Activated T-helper 1 cell treated with Interleukin-2 at 50 U/mL for 16 hours (primary cell): ENCODE measurements around the gene SRGAP2B.
"Not testable (repeated sequence)": the region's sequence is repeated elsewhere in the genome, so short reads cannot be mapped to it uniquely, and the experiment has no call there.

Source experiments
- DNase-seq: peaks from one replicate; pipeline ENCODE4 v3.0.0-alpha.2; 2020; ENCODE audit warnings: low read depth

The SRGAP2B gene

DNA sequence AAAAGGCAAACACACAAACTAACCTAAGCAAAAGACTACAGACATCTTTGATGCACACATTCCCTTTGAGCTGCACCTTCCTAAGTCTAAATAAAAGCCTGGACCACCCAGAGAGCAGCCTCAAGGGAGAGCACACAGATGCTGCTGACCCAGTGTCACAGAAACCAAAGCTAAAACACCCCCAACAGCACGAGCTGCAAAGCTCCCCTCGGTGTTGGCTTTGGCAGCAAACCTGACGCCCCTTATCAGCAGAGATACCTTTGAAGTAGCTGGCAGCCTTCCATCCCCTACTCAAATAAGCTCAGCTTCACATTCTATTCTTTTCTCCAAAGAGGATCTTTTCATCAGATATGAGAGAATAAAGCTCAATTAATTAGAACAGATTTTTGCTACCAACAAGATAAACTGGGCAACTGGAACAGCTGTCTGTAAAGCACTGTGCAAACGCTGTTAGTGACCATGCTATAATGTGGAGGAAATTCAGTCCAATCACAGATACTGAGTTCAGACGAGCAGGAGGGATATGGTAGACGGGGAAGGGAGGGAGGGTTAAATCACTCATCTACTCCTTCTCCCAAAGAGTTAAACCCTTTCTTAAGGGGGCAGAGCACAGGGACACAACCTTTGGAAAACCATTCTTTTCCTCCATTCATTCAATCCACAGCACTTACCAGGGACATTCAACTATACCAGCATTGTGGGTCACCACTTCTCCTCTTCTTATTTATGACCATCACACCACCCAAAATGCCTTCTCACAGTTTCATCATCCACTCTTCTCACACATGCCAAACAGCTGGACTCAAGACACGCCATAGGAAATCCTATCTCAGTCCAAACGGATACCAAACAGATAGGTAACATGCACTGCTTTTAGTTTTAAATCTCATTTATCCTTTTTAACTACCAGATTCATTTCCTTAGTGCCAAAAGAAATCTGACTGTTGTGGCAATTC, 148.3 kb downstream of the SRGAP2B start:
- DNase-seq, result not testable (repeated sequence)

DNA sequence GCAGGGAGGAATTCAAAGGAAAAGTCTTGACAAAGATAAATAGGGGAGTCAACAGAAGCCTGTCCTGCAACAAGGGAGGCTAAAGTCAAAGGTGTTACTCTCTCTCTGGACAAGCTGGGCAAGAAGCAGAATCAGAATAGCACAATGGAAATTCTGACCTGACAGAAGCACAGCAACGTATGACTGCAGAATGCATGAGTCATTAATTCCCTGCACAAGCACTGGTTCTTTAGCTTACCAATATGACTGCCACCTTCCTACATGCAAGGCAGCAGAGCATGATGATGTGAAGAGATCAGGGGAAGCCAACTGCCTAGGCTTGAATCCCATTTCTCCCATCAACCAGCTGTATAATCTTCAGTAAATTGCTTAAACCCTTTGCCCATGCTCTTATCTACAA, 153.4 kb downstream of the SRGAP2B start:
- not testable (repeated sequence) for DNase-seq

DNA sequence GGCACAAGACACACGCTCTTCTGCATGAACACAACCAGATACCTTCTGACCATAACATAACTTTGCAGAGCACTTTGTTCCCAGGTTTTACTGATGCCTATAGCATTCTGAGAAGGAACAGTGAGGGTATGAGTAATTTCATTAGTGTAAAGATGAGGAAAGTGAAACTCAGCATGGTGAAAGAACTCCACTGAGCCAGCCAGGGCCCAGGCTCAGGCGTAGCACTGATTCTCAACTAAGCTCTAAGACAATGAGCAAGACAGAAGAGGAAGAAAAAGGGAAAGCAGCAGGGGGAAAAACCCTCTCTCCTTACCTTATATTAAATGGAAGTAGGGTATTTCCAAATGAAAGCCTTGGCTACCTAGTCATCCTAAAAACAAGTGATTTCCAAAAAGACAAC, 155.1 kb downstream of the SRGAP2B start:
- not testable (repeated sequence) for DNase-seq

DNA sequence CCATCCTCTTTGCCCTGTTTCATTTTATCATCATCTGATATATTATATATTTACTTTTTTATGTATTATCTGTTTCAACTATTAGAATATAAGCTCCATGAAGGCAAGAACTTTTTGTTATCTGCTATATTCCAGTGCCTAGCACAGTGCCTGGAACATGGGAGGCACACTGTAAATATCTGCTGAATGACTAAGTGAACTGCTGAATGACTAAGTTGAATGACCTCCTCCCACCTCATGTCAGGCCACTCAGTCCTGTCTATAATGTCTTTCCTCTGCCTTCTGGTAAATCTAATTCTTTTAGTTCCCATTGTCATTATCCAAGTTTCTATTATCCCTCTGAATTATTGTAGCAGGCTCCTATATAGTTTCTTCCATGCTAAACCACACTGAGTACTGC, 156.5 kb downstream of the SRGAP2B start:
- not testable (repeated sequence) for DNase-seq

DNA sequence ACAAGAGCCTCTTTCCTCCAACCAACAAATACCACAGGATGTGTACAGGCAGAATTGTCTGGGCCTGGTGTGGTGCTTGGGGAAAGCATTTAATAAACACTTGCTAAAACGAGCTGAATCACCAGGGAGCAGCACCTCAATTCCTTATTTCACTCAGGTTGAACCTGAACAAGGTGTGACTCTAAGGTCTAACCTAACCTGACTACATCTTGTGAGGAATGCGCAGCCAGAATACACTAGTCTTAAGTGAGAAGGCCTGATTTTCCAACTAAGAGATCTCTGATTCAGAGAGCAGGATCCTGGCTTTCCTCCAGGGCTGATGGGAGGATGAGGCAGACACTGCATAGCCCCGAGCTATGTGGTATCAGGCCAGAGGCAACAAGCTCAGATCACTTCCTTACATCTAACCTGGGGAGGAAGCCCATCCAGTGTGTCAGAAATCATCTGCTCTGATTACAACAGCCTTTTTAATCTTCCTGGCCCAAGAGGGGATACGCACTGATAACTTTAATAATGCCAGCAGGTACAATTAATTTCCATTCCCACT, 158.9 kb downstream of the SRGAP2B start:
- DNase-seq, result not testable (repeated sequence)

DNA sequence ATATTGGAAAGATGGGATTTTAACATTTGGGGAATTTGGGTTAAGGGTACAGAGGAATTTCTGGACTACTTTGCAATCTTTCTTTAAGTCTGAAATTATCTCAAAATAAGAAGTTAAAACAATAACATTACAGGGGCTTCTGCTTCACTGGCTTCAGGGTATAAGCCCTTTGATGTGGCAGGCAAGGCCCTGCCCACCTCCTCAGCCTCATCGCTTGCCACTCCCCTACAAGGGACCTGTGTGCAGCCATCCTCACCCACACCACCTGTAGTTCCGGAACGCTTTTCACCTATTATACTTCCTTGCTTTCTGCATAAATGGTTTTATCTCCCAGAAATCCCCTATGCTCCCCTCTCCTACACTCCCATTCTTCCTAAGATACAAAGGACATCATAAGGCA, 159.8 kb downstream of the SRGAP2B start:
- DNase-seq, result not testable (repeated sequence)

DNA sequence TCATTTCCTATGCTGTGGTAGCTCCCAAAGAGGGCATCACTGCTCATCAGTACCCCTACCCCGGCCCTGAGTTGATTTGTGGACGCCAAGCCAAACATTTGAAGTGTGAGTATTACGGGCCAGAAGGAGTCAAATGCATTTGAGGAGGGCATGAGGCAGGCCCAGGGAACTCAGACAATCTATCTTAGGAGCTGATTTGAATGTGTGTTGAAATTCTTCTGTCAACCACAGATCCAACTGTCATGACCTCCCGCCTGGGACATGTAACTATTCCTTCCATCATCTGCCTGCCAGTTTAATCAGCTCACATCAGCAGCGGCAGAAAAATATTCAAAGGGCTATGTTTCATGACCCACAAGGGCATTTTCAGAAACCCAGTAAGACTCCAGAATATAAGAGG, 162.1 kb downstream of the SRGAP2B start:
- not testable (repeated sequence) for DNase-seq

DNA sequence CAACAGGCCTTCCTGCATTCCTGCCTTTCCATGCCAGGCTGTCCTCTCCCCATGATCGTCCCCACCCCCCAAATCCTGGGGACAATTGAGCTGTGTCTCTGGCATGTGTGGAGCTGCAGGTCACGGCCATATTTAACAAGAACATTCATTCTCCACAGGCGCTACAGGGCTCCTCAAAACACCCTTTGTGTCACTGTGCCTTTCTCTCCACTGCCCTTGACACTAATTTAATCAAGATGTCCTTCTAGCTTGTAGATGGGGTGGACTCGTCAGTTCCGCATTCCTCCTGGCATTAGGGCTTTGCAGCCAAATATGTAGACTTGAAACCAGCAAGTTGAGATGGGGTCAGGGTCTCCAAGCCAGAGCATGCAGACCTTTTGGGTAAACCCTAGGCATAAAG, 163.0 kb downstream of the SRGAP2B start:
- DNase-seq, result not testable (repeated sequence)

DNA sequence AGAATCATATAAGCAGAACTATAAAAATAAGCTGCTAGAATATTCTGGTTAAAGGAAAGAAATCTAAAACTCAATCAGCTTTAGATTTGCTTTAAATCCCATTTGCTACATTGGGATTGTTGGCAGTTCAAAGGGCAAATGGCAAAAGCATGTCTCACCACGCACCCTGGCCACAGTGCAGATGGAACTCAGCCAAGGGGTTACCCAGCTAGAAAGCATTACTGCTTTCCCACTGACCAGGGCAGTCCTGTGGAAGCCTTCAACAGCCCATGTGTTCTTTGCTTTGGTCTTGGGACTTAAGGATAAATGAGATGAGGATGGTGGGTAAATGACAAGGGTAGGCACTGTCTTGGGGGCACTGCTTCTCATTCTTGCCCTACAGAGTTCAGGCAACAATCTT, 163.6 kb downstream of the SRGAP2B start:
- not testable (repeated sequence) for DNase-seq

DNA sequence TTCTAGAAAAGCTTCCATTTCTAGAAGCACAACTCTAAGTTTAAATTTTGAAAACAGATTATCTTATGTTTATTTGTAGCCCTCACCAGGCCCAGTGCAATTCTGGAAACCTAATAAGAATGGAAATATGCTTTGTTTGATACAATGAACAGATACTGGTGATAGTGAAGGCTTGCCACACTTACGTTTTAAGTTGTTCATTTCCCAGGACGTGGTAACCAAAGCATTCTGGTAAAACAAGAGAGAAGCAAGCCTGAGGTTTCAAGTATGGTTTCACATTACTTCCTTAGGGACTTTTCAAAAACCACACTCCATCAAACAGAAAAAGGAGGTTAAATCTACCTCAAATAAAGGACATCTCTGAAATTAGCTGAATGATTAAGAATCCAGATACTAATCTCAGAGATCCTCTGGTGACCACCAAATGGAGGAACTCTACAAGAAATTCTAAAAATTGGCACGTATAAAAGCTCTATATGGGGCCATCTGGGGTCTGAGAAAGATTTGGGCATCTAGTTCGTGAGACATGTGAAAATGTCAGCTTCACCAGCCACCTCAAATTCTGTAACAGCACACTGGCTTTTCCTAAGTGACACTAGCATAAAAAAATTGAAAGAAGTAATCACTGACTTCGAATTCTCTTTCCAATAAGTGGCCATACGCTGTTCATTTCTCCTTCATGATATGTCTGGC, 164.9 kb downstream of the SRGAP2B start:
- not testable (repeated sequence) for DNase-seq

DNA sequence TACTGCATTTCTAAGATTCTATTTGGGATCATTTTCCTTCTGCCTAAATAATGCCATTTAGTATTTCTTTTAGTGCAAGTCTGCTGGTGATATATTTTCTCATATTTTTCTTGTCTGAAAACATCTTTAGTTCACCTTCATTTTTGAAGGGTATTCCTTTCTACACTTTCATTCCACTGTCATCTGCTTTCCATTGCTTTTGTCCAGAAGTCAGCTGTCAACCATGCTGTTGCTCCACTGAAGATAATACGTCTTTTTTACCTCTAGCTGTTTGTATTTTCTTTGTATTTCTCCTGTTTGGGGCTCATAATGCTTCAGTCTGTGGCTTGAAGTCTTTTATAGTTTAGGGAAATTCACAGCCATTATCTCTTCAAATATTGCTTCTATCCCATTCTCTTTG, 167.8 kb downstream of the SRGAP2B start:
- DNase-seq, result not testable (repeated sequence)

DNA sequence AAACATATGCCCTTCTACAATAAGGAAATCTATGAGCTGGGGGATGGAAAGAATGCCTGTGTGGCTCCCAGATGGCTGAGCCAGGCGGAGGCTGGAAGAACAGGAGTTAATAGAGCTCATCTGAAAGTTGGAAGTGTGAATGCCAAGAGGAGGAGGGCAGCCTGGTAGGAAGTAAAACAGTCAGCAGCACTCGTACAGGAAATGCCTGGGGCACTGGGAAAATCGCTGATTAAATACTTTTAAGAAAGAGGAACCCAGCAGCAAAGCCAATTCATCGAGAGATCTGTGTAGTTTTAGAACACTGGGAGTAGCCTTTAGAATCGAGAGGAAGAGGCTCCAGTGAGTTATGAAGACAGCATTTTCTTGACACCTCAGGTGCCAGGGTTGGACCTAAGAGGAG, 171.5 kb downstream of the SRGAP2B start:
- not testable (repeated sequence) for DNase-seq

DNA sequence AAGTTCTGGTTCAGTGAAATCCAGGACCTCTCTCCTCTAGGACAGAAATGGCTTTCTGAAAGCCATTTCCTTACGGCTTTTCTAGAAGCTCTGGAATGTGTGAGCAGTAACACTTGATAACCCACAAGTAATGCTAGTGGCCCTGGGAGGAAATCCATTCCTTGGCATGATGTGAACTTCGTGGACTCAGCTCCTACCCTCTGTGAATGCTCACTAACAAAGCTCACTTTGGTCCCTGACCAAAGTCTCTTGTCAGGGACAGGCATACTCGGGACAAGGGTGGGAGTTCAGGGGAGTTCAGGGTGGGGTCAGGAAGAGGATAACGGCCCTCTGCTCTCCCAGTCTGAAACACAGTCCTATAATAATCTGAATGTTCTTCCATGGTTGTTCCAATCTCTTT, 172.3 kb downstream of the SRGAP2B start:
- not testable (repeated sequence) for DNase-seq

DNA sequence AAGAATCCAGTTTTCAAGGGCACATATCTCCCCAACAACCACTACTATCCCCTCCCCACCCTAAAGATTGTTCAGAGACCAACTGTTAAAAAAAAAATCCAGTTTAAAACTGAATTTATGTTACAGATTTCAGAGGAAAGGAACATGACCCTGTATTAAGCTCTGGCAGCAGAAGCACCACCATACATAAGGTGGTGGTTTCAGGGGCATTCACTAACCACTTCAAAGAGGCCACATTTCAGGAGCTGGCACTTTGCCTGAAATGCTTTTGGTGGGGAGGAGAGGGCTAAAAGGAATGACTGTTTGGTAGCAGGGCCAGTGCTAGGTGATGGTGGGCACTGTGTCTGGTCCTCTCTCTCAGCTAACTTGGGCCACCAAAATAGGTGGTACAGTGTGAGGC, 176.0 kb downstream of the SRGAP2B start:
- not testable (repeated sequence) for DNase-seq

DNA sequence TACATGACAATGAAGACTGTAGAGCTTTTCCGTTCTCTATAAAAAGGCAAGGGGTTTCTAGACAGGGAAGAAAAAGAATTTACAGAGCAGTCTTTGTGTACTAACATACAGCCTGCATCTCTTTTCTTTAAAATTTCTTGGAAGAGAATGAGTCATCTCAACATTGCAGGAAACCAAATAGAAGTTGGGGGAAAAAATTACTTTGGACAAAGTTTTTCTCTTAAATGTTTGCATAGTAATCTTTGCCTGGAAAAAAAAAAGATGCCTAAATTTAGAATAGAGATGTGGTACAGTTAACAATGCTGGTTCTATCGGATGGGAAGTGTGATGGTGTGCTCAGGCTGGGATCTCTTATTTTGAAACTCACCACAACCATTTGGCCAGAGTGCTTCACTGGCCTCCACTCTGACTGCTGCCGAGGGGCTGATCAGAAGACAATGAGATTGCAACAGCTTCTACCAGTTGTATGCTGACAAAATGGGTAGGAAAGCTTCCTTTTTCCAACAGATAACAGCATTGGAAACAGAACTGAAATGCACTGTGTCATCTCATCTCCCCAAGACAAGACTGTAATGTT, 177.0 kb downstream of the SRGAP2B start:
- not testable (repeated sequence) for DNase-seq

DNA sequence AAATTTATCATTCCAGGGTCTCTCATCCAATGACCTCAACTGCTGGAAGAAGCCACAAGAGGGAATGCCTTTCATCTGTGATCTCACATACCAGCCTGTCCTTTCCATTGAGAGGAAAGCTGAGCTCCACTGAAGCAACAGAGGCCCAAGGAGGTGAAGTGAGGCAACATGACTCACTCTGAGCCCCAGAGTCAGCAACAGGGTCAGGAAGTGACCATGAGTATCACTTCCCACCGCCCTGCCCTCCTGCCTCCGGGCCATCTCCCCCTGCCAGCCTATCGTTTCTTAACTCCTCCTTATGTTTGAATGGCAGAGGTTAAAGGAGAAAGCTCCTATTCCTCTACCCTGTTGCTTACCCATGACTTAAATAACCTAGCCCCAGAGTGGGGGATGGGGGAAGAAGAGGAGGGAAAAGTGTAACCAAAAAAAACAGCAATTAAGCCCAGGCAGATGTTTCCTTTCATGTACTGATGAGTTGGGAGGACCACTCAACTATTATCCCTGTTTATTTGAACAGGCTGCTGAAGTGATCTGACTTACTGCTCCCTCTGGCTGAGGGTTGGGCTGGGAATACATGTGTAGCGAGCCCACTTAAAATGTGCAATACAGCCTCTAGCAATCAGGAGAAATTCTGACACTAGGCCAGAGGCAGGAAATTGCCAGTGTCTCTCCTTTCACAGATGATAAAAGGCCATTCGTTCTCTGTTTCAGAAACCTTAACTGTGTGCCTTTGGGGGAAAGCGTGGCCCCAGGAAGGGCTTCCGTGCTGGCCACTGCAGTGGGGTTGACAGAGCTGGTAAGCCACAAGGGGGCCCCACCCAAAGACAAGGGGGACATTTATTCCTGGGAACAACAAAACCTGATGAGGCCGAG, 177.7 kb downstream of the SRGAP2B start:
- not testable (repeated sequence) for DNase-seq

DNA sequence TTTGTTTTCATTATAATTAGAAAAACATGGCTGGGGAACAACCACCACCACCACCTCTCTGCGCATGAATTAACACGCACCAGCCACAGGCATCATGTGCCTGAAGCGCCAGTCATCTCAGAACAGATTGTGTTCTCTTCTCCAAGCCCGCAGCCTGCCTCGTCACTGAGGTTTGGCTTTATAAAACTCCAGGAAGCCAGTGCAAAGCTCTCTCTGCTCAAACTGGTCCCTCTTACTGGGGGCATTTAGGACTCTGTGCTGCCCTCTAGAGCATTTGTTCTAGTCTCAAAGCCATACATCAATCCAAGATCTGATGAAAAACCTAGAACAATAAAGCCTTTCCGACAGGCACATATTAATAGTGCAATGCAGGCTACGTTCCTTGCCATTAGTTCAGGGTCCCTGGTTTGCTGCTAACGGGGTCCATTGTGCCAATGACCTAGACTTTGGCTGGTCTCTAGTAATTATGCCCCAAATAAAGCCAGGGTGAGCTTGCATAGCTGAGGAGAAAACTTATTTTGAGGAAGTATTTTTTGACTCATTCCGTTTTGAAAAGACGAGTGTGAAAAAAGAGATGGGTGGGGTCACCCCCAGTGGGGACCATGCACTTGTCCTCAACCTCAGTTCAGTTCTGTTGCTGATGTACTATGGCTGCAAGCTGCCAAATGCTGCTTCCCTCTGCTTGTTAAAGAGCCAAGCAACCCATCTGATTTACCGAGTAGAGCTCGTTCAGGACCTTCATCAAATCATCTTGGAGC, 181.0 kb downstream of the SRGAP2B start:
- DNase-seq, result not testable (repeated sequence)

DNA sequence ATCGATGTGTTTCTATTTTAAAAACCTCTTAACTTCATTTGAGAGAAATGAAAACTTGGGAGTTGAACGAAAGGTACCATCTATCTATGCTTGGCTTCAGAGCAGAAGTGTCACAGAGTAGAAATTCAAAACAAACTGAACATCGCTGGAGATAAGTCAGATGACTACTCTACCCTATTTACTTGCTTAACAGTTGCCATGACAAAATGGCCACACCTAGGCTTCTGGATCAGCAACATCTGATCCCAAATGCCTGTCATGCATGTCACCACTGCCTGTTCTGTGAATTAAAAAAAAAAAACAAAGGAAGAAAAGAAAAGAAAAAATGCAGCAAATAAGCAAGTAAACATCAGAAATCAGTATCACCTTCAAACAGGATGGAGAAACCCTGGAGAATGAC, 181.7 kb downstream of the SRGAP2B start:
- not testable (repeated sequence) for DNase-seq

DNA sequence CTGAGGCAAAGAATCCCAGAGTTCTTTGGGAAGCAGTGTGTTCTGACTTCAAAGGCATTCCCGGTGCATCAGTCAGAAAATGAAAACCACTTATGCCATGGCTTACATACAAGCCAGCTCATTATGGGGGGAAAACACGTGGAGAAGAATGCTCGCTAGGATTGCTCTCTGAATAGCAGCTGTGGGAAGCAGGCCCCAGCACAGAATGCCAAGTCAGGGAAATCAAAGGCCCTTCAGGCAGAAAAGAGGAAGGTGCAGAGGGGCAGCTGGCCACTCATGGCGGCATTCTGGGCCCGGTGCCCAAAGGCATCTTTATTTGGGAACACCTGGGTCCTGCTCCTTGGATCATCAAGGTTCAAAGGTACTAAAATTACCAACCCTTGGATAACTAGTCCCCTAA, 184.4 kb downstream of the SRGAP2B start:
- DNase-seq, result not testable (repeated sequence)

DNA sequence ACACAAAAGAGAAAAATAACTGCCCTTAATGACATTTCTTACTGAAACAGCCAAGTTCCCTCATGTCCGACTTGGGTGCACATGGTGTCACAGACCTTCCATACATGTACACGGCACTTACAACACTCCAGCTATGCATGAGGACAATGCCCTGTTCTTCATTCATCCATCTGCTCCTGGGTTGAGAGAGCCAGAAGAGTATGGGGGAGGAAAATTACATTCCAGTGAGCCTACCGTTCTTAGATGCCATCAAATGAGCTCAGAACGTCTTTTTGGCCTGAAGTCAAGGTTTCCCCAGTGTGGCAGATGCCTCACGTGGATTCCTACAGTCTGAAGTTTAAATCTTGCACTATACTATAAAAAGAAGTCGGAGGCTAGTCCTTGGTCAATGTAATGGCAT, 194.3 kb downstream of the SRGAP2B start:
- DNase-seq, result not testable (repeated sequence)
